Measurements from ENCODE around the gene TM4SF4.
A peak's percentile ranks its signal among the peaks of the same experiment; 100 is the strongest.

The TM4SF4 gene

DNA sequence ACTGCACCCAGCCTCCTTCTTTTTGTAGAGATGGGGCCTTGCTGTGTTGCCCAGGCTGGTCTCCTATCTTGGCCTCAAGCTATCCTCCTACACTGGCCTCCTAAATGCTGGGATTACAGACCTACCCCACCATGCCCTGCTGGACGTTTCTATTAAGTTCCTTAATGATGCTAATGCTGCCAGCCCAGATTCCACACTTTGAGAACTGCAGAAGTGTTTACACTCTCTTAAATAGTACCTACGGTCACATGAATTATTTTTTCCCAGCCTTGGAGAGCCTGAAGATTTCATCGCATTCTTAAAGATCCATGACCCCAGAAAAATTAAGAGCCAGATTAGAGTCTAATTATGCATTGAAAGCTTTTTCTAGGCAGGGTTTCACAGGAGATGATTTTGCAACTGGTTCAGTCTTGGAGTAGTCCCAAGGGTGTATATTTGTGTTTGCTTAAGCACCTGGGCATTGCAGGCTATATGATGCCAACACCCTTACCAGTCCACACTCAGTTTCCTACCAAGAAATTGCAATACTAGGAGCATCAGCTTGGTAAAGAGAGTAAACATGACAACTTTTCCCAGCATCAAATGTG is 36.6 kb downstream of the TM4SF4 start:
- DNase-seq = no peak

- peak in 45 of 58 donors; percentile 5 to 62 (median 28) for DNase-seq
Measured at GRCh38 chr3:149512073-149512782, 37.7 kb downstream of the TM4SF4 start.

DNA sequence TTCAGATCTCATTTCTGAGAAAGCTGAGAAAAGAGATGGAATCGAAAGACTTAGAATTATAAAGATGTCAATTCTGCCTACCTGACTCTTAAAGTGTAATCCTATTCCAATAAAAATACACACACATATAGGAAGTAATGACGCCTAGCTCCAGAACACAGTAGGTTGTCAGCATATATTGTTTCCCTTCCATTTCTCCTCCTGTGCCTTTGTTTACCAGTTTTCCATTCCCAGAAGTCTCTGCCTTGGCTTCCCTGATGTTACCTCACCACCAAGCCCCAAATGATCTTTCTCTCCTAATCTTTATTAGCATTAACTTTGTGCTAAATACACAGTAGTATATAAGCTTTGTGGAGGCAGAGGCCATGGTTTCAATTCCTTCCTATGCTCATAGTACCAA is 40.0 kb downstream of the TM4SF4 start:
- DNase-seq = no peak

- no peak for DNase-seq
Measured at GRCh38 chr3:149515249-149515648, 40.8 kb downstream of the TM4SF4 start.

DNA sequence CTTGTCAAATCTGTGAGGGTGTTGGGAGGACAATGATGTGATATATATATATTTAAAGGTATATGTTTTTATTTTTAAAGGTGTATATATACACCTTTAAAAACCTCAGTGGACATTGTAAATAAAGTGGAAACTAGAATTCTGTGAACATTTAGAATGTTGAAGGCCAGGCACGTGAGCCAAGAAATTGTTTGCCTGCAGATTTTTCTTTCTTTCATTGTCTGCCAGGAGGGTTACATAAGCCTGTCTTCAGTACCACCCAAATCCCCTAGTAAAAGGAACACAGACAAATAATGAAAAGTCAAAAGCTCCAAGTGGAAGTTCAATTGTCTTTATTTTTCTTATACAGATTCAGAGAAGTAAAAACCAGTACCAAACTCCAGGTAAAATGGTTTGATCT is 42.4 kb downstream of the TM4SF4 start:
- no peak for DNase-seq

DNA sequence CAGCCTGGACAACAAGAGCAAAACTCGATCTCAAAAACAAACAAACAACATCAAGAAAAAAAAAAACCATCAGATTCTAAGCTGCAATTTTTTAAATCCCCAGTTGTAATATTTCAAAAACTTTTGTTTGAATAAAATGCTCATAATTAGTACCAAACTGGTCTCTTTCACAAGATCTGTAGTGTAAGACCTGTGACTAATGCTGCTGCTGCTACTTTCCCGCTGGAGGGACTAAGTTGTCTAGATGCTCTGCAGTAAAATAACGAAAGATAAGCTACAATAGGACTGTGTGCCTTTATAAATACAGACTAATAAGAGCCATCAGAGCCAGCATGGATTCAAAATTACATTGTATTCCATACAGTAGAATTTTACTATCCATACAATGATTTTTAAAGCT is 45.4 kb downstream of the TM4SF4 start:
- DNase-seq = no peak

DNA sequence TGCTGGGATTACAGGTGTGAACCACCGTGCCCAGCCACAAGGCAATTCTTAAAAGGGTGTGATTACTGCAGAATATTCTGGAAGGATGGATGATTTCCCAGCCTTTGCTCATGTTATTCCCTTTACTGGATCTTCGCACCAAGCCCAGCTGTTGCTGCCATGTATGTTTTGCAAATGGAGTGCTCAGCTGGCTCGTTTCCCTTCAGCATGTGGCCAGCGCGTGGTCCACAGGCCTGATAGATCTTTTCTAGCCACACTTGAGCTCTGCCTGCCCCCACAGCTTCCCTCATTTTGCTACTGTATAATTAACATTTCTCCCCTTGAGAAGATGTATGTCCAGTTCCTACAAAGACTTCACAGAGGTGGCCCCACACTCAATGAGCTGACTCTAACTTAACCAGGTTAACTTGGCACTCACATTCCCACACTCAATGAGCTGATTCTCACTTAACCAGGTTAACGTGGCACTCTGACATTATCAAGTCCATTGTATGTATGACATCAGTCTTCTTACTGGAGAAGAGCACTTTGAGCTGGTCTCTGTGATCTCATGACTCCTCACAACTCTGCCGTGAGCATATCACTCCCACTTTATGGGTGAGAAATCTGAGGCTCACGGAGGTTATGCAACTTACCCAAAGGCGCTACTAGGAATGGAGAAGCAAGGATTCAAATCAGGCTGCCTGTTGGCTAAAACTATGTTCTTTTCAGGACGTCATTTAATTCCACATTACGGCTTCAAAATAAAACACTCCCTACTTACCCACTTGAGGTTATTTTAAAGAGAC is 49.2 kb downstream of the TM4SF4 start:
- no peak for DNase-seq

- DNase-seq = peak in 4 of 58 donors; percentile 1 to 15 (median 7)
Measured at GRCh38 chr3:149527531-149528339, 53.2 kb downstream of the TM4SF4 start.

GRCh38 chr3:149528340-149528650 is 53.8 kb downstream of the TM4SF4 start:
- no peak for DNase-seq

GRCh38 chr3:149529099-149529498 is 54.6 kb downstream of the TM4SF4 start:
- DNase-seq = no peak

DNA sequence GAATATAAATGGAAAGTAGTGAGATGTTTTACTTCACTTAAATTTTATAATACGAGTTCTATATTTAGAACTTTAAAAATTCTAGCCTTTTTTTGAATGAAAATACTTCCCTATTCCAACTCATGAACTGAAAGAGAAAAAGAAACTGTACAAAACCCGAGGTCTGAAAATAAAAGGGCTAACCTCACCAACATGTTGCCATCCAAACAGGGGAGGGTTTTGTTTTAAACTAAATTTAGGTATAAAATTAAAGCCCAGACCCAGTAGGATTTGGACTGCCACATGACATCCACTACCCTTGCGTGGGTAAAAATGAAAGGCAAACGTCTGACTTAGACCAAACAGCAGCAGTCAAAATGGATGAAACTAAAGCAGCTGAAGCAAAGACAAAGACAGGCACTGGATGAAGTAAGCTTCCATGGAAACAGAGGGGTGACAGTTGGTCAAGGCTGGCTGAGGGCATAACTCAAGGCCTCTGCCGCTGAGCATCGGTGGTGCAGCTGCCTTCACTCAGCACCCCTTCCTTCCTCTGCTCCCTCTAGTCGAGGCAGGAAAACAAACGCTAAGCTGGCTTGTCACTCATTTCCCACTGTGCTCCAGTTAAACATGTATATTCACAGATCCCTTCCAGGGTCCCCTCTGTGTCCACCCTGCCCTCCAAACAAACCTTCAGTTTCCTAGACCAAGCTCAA is 58.1 kb downstream of the TM4SF4 start:
- peak in 4 of 58 donors; percentile 3 to 23 (median 12) for DNase-seq

- no peak for DNase-seq
Measured at GRCh38 chr3:149534082-149534481, 59.6 kb downstream of the TM4SF4 start.

DNA sequence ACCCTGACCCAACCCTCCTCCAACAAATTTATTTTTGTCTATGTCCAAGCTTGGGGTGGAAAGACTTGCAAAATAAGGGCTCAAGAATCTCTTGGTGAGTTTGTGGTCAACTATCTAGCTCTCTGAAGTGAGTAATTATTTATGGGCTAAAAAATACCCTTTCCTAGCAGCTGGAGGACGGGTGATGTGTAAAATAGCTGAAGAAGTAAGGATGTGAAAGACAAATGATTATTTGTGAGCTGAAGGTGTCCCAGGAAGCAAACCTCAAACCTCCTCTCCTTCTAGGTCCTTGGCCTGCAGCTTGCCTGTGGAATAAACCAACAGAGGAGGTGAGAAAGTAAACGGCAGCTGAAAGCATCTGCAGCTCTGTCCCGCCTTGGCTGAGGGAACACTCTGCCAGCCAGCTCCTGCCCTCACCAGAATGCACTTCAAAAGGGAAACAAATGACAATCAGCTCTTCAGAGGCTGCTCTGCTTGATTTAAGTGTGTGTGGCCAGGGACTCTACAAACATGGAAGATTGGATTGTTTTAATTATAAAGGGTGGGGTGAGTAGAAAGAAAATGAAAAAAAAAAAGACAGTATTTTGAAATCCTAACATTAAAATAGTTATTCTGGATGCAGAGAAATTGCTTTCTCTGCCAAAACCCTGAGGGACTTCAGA is 60.3 kb downstream of the TM4SF4 start:
- peak in 16 of 58 donors; percentile 3 to 66 (median 17) for DNase-seq

DNA sequence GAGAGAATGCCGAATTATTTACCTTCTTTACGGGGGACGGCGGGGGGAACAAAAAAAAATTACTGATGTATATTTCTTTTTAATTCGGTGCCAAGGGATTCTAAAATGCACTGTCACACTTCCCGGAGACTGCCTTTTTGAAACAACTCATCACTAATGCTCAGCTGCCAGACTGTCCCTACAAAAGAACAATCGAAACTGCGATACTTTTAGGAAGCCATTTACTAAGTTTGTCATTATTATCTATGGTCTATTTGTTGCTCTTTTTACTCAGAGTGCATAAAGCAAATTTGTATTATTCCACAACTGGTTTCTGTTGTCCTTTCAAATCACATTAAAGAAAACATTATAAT is 60.8 kb downstream of the TM4SF4 start:
- DNase-seq = no peak

GRCh38 chr3:149536429-149536828 is 61.9 kb downstream of the TM4SF4 start:
- peak in 41 of 58 donors; percentile 6 to 72 (median 23) for DNase-seq

DNA sequence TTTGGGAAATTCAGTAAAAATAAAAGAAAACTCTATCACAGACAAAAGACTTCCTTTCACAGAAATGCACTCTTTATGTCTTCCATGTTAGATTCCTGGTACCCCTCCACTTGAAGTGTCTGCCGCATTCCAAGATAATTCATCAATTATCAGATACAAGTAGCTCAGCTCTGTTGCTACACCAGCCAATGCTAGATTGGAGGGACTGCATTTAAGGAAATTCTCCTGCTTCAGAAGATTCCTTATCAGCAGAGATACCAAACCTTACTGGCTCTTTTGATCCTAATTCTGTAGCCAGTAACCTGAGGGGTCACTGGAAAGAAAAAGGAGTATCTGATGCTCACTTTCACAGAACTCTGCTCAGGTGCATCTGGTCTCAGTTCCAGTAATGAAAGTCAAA is 63.9 kb downstream of the TM4SF4 start:
- no peak for DNase-seq

DNA sequence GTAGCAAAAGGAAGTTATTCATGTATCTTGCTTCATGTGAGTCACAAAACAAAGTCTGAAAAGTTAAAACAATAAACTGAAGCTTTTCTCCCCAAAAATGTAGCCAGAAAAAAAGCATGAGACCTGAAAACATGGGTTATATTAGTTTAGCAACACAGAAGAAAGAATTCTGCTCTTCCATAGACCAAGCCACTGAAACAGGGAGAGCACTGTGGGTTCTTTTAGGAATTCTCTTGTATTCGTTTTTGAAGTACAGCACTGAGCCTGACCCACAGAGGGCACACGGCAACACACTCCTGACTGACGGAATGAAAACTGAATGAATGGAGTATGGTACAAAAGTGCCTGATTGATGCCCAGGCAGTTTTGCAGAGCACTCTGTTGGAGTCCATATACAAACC is 66.6 kb downstream of the TM4SF4 start:
- no peak for DNase-seq

GRCh38 chr3:149542375-149543312 is 68.1 kb downstream of the TM4SF4 start:
- no peak for DNase-seq

DNA sequence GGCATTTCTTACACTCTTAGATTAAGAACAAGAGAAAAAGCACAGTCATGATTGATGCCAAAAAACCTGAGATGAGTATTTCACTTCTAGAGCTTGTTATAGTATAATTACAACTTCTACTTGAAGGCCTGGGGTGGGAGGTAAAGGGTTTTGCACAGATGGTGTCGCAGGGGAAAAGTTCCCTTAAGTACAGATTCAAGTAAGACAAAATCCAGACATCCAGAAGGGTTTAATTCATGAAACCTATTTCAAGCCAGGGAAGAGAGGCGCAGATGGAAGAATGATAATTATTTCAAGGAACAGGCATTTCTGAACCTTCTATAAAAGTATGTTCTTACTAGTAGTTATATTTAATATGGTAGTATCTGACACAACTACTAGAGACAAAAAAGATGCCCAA is 70.6 kb downstream of the TM4SF4 start:
- no peak for DNase-seq
